NCI-H2227 (cell line): Measurements from ENCODE around the gene ENPP4.
"Not testable (repeated sequence)": the region's sequence is repeated elsewhere in the genome, so short reads cannot be mapped to it uniquely, and the experiment has no call there.

Source experiments
- DNase-seq: peaks from one replicate; lab custom pipeline; 2025; ENCODE audit not compliant: unreplicated experiment; lab: John Stamatoyannopoulos, UW

Gene ENPP4

DNA sequence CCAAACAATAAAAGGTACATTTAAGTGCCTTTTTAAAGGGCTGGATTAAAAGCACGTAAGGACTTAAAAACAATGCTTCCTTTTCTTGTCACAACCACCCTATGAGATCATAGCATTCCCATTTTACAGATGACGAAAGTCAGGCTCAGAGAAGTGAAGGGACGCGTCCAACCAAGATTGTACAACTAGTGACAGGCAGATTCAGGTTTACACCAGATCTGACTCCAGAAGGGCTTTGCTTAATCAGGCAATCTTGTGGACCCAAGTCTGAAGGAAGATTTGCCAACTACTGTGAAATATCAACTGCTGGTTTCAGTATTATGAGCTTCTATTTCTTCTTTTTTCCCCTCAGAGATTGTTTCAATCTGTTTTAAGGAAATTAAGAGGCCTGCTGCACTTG lies 877 bp downstream of the ENPP4 start:
- DNase-seq, result no peak

DNA sequence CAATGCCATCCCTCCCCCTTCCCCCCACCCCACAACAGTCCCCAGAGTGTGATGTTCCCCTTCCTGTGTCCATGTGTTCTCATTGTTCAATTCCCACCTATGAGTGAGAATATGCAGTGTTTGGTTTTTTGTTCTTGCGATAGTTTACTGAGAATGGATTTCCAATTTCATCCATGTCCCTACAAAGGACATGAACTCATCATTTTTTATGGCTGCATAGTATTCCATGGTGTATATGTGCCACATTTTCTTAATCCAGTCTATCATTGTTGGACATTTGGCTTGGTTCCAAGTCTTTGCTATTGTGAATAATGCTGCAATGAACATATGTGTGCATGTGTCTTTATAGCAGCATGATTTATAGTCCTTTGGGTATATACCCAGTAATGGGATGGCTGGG lies 1.5 kb downstream of the ENPP4 start:
- DNase-seq, result not testable (repeated sequence)

DNA sequence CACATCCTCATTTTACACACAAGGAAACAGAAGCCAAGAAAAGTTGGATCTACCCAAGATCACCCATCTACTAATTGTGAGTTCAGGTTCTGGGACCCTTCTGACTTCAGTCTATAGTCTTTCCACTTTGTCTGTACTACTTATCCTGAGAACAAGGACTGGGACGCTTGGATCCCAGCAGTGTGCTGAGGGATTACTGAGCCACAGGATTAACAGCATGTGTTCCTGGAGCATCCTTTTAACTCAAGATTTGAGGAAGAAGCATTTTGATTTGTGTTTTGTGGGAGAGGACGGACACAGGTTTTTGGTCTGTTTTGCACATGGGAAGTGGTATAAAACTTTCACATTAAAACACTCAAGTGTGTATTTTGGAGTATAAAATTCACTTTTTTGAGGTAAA lies 4.4 kb downstream of the ENPP4 start:
- no peak for DNase-seq

GRCh38 chr6:46135176-46135575 lies 5.4 kb downstream of the ENPP4 start:
- no peak for DNase-seq

GRCh38 chr6:46136831-46137230 lies 7.0 kb downstream of the ENPP4 start:
- DNase-seq, result no peak

DNA sequence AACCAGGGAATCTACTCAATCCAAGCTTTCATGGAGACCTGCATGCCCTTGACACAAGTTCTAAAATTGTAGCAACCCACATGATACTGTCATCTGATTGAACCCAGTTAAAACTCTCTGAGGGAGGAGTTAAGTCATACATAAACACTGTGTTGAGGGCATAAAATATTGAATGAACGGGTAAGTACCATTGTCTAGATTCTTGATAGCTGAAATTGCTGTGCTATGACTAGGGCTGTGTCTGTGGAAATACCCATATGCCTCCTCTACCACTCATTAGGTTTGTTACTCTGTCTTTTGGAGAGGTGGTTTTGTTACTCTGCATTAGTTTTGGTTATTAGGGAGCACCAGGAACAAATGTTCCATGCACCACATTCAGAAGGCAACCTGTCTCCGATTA lies 7.6 kb downstream of the ENPP4 start:
- no peak for DNase-seq

GRCh38 chr6:46138281-46138680 lies 8.5 kb downstream of the ENPP4 start:
- no peak for DNase-seq

- DNase-seq, result no peak
Measured at GRCh38 chr6:46144270-46144669, 14.5 kb downstream of the ENPP4 start.

DNA sequence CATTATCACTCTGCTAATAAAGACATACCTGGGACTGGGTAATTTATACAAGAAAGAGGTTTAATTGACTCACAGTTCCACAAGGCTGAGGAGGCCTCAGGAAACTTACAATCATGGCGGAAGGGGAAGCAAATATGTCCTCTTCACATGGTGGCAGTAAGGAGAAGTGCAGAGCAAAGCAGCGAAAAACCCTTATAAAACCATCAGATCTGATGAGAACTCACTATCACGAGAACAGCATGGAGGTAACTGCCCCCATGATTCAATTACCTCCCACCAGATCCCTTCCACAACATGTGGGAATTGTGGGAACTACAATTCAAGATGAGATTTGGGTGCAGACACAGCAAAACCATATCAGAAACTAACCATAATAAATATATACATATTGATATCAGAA lies 19.3 kb downstream of the ENPP4 start:
- DNase-seq, result not testable (repeated sequence)

DNA sequence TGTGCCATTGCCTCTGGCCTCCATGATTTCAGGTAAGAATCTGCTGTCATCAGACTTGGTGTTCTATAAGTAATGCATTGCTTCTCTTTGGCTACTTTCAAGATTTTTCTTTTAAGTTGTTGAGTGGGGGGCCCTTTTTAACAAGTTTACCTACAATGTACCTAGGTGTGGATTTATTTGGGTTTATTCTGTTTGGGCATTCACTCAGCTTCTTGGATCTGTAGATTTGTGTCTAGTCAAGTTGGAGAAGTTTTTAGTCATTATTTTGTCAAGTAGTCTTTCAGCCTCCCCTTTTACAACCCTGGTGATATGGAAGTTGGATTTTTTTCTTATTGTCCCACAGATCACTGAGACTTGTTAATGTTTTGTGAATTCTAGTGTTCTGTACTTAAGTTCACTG lies 26.9 kb downstream of the ENPP4 start:
- no peak for DNase-seq

DNA sequence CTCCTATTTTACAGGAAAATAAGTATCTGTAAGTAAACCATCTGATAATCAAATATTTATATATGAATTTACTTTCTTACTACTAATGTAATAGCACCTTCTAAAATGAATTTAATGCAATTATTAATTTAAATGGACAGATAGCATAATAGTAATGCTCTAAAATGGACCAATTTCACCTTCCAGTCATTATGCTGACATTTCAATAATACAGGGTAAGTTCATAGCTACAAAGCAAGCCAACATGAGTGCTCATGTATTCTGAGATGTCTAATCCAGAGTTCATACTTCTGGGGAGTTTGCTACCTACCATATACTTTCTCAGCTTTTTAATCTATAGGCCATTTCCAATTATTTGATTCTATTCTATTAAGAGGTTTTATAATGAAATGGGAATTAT lies 29.4 kb downstream of the ENPP4 start:
- no peak for DNase-seq

GRCh38 chr6:46160102-46160501 lies 30.3 kb downstream of the ENPP4 start:
- DNase-seq, result no peak

DNA sequence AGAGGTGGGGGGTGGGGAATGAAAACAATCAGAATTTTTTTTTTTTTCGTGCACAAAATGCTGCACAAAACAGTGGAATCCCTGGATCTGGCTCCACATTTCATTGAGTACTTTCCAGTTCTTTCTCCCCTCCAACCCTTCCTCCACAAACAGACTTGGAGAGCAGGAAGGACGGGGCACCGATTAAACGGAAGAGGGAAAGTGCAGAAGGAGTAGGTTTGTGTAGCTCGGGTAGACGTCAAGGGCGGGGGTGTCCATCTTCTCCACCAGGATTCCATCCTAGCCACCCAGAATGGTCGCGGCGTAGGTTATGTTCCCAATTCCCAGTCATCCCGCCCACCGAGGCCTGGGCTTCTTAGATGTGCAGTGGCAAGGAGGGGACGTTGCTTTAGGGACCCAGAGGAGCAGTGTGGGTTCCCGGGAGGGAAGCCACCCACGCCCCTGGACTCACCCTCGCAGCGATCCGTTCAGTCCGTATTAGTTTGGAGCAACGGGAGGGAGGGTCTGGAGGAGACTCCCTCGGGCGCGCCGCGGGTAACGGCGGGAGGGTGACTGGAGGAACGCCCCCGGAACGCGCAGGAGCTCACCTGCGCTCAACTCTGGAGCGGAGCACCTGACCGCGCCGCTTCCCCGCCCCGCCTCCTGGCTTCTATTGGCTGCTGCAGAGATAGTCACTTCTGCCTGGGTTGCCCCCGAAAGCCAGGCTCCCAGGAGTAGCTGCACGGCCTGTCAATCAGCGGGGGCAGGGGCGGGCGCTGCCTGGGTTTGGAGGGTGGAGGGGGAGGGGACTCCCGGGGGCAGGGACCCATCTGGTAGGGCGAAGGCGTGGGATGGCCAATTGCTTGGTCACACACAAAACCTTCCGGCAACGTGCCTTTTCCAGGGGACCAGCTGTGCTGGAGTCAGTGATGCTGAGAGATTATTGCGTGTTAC lies 40.8 kb downstream of the ENPP4 start, which contains the start of gene ENPP5:
Gene ENPP5, minus strand, starts transcription at position 624 of the 933 bp plus-strand sequence. CDS start 2,718 bp downstream, outside the sequence.
- peak; percentile 90 for DNase-seq

DNA sequence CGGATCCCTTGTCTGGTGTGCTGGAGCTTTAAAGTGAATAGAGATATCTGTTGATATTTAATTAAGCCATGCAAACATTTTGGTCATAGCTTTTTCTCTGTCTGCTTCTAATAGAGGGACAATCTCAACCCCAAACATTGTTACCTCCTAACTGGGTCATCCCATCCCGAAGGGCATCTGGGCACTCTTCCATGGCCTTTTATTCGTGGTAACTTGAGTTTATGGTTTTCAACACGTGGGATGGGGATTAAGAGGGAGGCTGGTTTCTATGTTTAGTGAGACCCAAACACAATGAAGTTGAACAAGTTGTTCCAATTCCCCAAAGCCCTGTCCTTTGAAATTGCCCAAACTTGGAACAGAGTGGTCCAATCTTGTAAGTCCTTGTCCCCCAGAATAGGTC lies 42.4 kb downstream of the ENPP4 start:
- no peak for DNase-seq

DNA sequence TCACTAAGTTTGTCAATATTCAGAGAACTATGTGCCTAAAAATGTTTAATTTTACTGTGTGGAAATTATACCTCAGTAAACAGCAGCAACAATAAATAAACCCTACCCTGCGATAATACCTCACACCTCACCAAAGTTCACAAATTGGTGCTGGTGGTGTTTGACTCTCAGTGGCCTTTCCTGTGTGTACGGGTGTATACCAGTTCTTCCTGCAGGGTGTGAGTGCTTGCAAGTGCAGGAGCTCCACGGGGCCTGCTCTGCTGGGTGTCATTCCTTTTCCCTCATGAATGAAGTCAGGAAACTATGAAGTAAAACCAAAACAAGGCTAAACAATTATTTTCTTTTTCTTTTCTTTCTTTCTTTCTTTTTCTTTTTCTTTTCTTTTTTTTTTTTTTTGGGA lies 45.1 kb downstream of the ENPP4 start:
- no peak for DNase-seq

GRCh38 chr6:46175446-46175845 lies 45.7 kb downstream of the ENPP4 start:
- DNase-seq, result no peak

- no peak for DNase-seq
Measured at GRCh38 chr6:46175976-46176375, 46.2 kb downstream of the ENPP4 start.

- DNase-seq, result no peak
Measured at GRCh38 chr6:46184114-46184513, 54.3 kb downstream of the ENPP4 start.

GRCh38 chr6:46186583-46186982 lies 56.8 kb downstream of the ENPP4 start:
- DNase-seq, result no peak

GRCh38 chr6:46189726-46190125 lies 59.9 kb downstream of the ENPP4 start:
- no peak for DNase-seq

DNA sequence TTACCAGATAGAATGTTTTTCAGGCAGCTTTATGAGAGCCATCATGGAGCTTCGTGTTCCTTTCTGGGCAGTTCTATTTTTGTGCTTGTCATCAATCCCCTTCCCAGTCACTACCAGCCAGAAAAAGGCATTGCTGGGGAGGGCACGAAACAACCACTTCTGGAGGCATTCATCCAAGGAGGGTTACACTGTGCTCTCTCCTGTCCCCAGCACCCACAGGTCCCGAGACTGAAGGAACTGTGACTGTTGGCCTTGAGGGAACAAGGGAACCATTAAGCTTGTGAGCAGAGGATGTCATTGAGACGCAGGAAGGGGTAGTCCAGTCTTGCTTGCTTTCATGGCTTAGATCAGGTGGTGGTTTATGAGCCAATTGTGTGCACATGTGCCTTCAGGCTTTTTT lies 61.1 kb downstream of the ENPP4 start:
- no peak for DNase-seq

DNA sequence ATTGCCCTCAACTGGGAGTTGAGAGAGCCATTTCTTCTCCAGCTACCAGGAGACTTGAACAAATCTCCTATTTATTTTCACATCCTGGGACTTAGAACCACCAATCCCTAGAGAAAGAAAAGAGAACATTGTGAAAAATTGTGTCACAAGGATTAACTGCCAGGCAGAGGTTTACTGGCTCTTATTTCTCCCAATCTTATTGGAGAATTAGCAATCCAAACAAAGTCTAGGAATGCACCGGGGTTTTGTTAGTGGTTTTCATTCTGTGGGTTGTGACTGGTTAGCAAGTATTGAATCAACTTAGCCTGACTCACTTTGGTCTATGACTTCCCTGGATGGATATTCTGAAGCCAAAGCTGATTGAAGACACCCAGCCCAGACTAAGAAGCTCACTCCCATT lies 62.2 kb downstream of the ENPP4 start:
- no peak for DNase-seq
